ENCODE data around the gene TOMM5. TPM values are rescaled to one million over a fixed set of nuclear protein-coding genes. Genes with fewer than 3 reads are reported as not detected.

Gene TOMM5
- total RNA-seq, 4 donors from 2014 or later, result 44.3 to 82.1 (median 76.0) TPM

DNA sequence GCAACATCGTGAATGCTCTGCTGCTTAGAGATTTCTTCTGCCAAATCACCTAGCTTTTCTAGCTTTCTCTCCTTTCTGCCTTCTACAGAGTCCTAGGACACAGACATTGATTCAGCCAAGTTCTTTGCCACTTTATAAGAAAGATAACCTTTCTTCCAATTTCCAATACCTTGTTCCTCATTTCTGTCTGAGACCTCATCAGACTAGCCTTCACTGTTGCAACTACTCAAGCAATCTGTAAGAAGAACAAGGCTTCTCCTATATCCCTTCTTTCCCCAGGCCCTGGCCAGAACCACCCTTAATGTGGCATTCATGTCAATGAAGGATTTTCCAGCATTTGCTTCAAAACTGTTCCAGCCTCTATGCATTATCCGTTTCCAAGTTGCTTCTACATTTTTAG, 40.5 kb downstream of the TOMM5 start:
- Histone ChIP-seq H3K27ac (no peak overlapping the region), H3K9me3 (no peaks in the 10 kb centered on the region), H3K27me3 (no peaks in the 10 kb centered on the region), H3K36me3 (no peaks in the 10 kb centered on the region), H3K4me3 (no peak overlapping the region), H3K4me1 (no peaks in the 10 kb centered on the region)
- WGBS, result 99% methylated on average over 2 of the region's 2 CpGs
- no peak for DNase-seq (ENCODE audit: low spot score in 2 of 2)
- TF ChIP-seq EP300 (IDR thresholded peaks at IDR 0.05) (no peak), POLR2A (IDR thresholded peaks at IDR 0.05) (no peak), POLR2AphosphoS5 (IDR thresholded peaks at IDR 0.05) (no peak)
- TF ChIP-seq, protein P1, sequence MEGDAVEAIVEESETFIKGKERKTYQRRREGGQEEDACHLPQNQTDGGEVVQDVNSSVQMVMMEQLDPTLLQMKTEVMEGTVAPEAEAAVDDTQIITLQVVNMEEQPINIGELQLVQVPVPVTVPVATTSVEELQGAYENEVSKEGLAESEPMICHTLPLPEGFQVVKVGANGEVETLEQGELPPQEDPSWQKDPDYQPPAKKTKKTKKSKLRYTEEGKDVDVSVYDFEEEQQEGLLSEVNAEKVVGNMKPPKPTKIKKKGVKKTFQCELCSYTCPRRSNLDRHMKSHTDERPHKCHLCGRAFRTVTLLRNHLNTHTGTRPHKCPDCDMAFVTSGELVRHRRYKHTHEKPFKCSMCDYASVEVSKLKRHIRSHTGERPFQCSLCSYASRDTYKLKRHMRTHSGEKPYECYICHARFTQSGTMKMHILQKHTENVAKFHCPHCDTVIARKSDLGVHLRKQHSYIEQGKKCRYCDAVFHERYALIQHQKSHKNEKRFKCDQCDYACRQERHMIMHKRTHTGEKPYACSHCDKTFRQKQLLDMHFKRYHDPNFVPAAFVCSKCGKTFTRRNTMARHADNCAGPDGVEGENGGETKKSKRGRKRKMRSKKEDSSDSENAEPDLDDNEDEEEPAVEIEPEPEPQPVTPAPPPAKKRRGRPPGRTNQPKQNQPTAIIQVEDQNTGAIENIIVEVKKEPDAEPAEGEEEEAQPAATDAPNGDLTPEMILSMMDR (IDR thresholded peaks at IDR 0.05), result no peak

DNA sequence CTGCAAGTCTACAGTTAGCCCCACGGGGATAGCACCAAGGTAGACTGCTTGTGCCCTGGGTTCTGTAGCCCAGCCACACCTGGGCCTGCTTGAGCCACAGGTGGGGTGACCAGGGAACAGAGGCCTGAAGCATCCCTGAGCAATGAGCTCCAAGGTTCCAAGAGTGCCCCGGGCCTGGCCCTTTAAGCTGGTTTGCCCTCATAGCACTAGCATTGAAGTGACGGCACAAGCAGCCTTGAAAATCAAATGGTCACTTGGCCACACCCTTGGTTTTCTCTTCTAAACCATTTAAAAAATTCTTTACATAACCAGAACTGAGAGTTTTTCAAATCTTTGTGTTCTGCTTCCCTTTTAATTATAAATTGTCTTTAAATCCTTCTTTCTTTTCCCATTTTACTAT, 40.9 kb downstream of the TOMM5 start:
- no peaks in the 10 kb centered on the region for H3K9me3 ChIP-seq
- H3K27me3 ChIP-seq, result no peaks in the 10 kb centered on the region
- no peak for TF ChIP-seq POLR2A (IDR thresholded peaks at IDR 0.05)
- TF ChIP-seq EP300 (IDR thresholded peaks at IDR 0.05), result no peak
- TF ChIP-seq, protein P1 (IDR thresholded peaks at IDR 0.05), result no peak
- TF ChIP-seq POLR2AphosphoS5 (IDR thresholded peaks at IDR 0.05), result no peak
- no peak overlapping the region for H3K27ac ChIP-seq
- no peaks in the 10 kb centered on the region for H3K36me3 ChIP-seq
- H3K4me3 ChIP-seq, result no peak overlapping the region
- no peak for DNase-seq (ENCODE audit: low spot score in 2 of 2)
- H3K4me1 ChIP-seq, result no peaks in the 10 kb centered on the region
- 91% methylated on average over 3 of the region's 3 CpGs for WGBS

DNA sequence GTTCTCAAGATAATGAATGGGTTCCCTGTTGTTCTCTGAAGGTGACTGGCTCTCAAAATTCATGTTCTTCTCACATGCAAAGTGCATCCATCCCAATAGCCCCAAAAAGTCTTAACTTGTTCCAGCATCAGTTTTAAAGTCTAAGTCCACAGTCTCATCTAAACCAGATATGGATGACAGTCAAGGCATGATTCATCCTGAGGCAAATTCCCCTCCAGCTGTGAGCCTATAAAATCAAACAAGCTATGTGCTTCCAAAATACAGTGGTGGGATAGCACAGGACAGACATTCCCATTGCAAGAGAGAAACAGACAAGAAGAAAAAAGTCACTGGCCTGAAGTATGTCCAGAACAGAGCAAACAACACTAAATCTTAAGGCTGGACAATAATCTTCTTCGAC, 41.6 kb downstream of the TOMM5 start:
- no peaks in the 10 kb centered on the region for H3K4me1 ChIP-seq
- H3K27ac ChIP-seq, result no peak overlapping the region
- TF ChIP-seq POLR2AphosphoS5 (IDR thresholded peaks at IDR 0.05) (no peak), POLR2A (IDR thresholded peaks at IDR 0.05) (no peak), EP300 (IDR thresholded peaks at IDR 0.05) (no peak)
- TF ChIP-seq, protein P1 (IDR thresholded peaks at IDR 0.05), result no peak
- no peak overlapping the region for H3K4me3 ChIP-seq
- H3K27me3 ChIP-seq, result no peaks in the 10 kb centered on the region
- 90% methylated on average over 1 of the region's 1 CpG for WGBS
- no peaks in the 10 kb centered on the region for H3K36me3 ChIP-seq
- no peak for DNase-seq (ENCODE audit: low spot score in 2 of 2)
- no peaks in the 10 kb centered on the region for H3K9me3 ChIP-seq

DNA sequence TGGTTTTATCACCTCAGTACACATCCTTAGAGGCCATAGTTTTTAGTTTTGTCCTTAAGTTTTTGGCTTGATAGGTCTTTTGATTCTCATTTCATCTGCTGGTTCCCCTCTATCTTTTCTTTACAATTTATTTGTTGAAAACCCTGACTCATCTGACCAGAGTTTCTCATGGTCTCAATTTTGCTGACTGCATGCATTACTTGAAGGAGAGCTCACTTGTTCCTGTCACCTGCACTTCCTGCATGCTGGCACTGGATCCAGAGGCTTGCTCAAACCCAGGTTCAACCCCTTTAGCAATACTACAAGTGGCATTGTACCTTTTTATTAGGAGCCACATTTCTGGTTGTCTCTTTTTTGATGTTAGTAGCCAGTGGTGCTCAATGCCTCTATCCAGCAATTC, 42.9 kb downstream of the TOMM5 start:
- H3K9me3 ChIP-seq, result no peaks in the 10 kb centered on the region
- DNase-seq (ENCODE audit: low spot score in 2 of 2), result no peak
- H3K36me3 ChIP-seq, result no peaks in the 10 kb centered on the region
- H3K4me3 ChIP-seq, result no peak overlapping the region
- TF ChIP-seq POLR2A (IDR thresholded peaks at IDR 0.05) (no peak), EP300 (IDR thresholded peaks at IDR 0.05) (no peak), POLR2AphosphoS5 (IDR thresholded peaks at IDR 0.05) (no peak)
- TF ChIP-seq, protein P1 (IDR thresholded peaks at IDR 0.05), result no peak
- no peak overlapping the region for H3K27ac ChIP-seq
- H3K27me3 ChIP-seq, result no peaks in the 10 kb centered on the region
- H3K4me1 ChIP-seq, result no peaks in the 10 kb centered on the region

DNA sequence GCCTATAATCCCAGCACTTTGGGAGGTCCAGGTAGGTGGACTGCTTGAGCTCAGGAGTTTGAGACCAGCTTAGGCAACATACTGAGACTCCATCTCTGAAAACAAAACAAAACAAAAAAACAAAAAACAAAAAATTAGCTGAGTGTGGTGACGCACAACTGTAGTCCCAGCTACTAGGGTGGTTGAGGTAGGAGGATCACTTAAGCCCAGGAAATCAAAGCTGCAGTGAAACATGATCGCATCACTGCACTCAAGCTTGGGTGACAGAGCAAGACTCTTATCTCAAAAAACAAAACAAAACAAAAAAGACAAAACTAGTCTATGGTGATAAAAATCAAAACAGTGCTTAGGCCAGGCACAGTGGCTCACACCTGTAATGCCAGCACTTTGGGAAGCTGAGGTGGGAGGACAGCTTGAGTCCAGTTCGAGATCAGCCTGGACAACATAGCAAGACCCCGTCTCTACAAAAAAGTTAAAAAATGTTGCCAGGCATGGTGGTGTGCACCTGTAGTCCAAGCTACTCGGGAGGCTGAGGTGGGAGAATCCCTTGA, 45.0 kb downstream of the TOMM5 start:
- no peaks in the 10 kb centered on the region for H3K36me3 ChIP-seq
- WGBS, result 91% methylated on average over 5 of the region's 5 CpGs

More for the DNA sequence above, 45.0 kb downstream of the TOMM5 start:
- TF ChIP-seq, protein P1 (IDR thresholded peaks at IDR 0.05), result no peak
- TF ChIP-seq EP300 (IDR thresholded peaks at IDR 0.05), result no peak
- TF ChIP-seq POLR2A (IDR thresholded peaks at IDR 0.05), result no peak
- TF ChIP-seq POLR2AphosphoS5 (IDR thresholded peaks at IDR 0.05), result no peak
- H3K27ac ChIP-seq, result no peak overlapping the region
- DNase-seq (ENCODE audit: low spot score in 2 of 2), result no peak
- no peaks in the 10 kb centered on the region for H3K4me1 ChIP-seq
- no peaks in the 10 kb centered on the region for H3K27me3 ChIP-seq
- H3K9me3 ChIP-seq, result no peaks in the 10 kb centered on the region
- H3K4me3 ChIP-seq, result no peak overlapping the region

Data from suprapubic skin (tissue), 4 donors.